CD4-positive, alpha-beta memory T cell (primary cell): ENCODE measurements around the gene DLGAP4. TPM values are rescaled to one million over a fixed set of nuclear protein-coding genes. Genes with fewer than 3 reads are reported as not detected.

Source experiments
- CTCF ChIA-PET: fragments of 350-600 bp; sonication (Branson Sonifier 250); formaldehyde crosslinking; loops from one replicate; lab custom pipeline; 2021; ENCODE audit warnings: inconsistent platforms; ENCODE audit not compliant: partially characterized antibody; lab: Charles Lee
- POLR2A ChIA-PET: fragments of 350-600 bp; sonication (Branson Sonifier 250); formaldehyde crosslinking; loops from one replicate; lab custom pipeline; 2021; ENCODE audit not compliant: partially characterized antibody; lab: Charles Lee
- DNase-seq, 5 donors: peaks; one replicate each; pipeline versions ENCODE4 v3.0.0 to v3.0.0-alpha.2; 2020 to 2022; ENCODE audit warnings: mixed read lengths in 1 of 5
- H3K27ac ChIP-seq: one replicate; pipeline ENCODE4 v1.7.0; 2013; ENCODE audit warnings: low read depth, low read length
- H3K27me3 ChIP-seq: 2 replicates; pipeline ENCODE4 v1.7.0; 2013; ENCODE audit warnings: mild to moderate bottlenecking, low read length, moderate library complexity; ENCODE audit not compliant: insufficient read depth
- H3K36me3 ChIP-seq: 2 replicates; pipeline ENCODE4 v1.7.0; 2013; ENCODE audit warnings: mild to moderate bottlenecking, low read length, moderate library complexity; ENCODE audit not compliant: insufficient read depth
- H3K4me1 ChIP-seq: 2 replicates; pipeline ENCODE4 v1.7.0; 2013; ENCODE audit warnings: mild to moderate bottlenecking, low read length, moderate library complexity; ENCODE audit not compliant: insufficient read depth
- H3K4me3 ChIP-seq, 2 donors: one replicate each; pipeline ENCODE4 v1.7.0; 2013; ENCODE audit warnings: low read length in 2 of 2, mild to moderate bottlenecking in 1 of 2
- H3K9me3 ChIP-seq, 2 donors: one replicate each; pipeline ENCODE4 v1.7.0; 2013; ENCODE audit warnings: low read length in 2 of 2, control low read depth in 1 of 2; ENCODE audit not compliant: control insufficient read depth in 1 of 2
- H3K27ac Mint-ChIP-seq, 7 donors: one replicate each; pipeline ENCODE4 v1.8.0; 2020 to 2021; ENCODE audit warnings: mixed read lengths in 7 of 7, mild to moderate bottlenecking in 6 of 7, inconsistent platforms in 3 of 7, moderate library complexity in 3 of 7
- H3K27me3 Mint-ChIP-seq, 2 donors: one replicate each; pipeline ENCODE4 v1.8.0; 2020 to 2021; ENCODE audit warnings: mixed read lengths in 2 of 2
- H3K36me3 Mint-ChIP-seq, 2 donors: one replicate each; pipeline ENCODE4 v1.8.0; 2020 to 2021; ENCODE audit warnings: mixed read lengths in 2 of 2, inconsistent platforms in 1 of 2, mild to moderate bottlenecking in 1 of 2
- H3K4me1 Mint-ChIP-seq, 4 donors: one replicate each; pipeline ENCODE4 v1.8.0; 2020 to 2021; ENCODE audit warnings: mixed read lengths in 4 of 4, mild to moderate bottlenecking in 1 of 4
- H3K4me3 Mint-ChIP-seq, 8 donors: one replicate each; pipeline ENCODE4 v1.8.0; 2020 to 2021; ENCODE audit warnings: mixed read lengths in 8 of 8, mild to moderate bottlenecking in 7 of 8, moderate library complexity in 6 of 8, inconsistent platforms in 3 of 8
- H3K9me3 Mint-ChIP-seq, 8 donors: one replicate each; pipeline ENCODE4 v1.8.0; 2020 to 2021; ENCODE audit warnings: mixed read lengths in 8 of 8, mild to moderate bottlenecking in 5 of 8, inconsistent platforms in 3 of 8, moderate library complexity in 1 of 8
- intact Hi-C: fragments of 100-400 bp; cut with micrococcal nuclease; formaldehyde crosslinking; loops from one replicate; pipeline ENCODE4 v1.15.1; 2023
- polyA plus RNA-seq, 2 donors: library from polyadenylated mRNA; unstranded; fragments of 300-500 nt; fragmentation: Illumina TruSeq; gene quantifications; one replicate each; pipeline ENCODE4 v1.2.3, GENCODE V29; 2021
- total RNA-seq, 2 experiments: library from RNA; stranded (reverse); gene quantifications; one replicate each; pipeline ENCODE4 v1.2.3, GENCODE V29; 2021

Gene DLGAP4
- total and polyA plus RNA-seq, 4 experiments from 2014 or later, result 13.3 to 50.2 (median 31.0) TPM

- H3K9me3 Mint-ChIP-seq, result peaks cover 3 to 32% (median 20%) of the 10 kb centered on the region in 8 donors
Observed at GRCh38 chr20:36322131-36322530, 16.0 kb downstream of the DLGAP4 start.

GRCh38 chr20:36330091-36330490 lies 24.0 kb downstream of the DLGAP4 start:
- intact Hi-C loops, result no loop called here
- POLR2A ChIA-PET, result no interaction called here
- no peak for DNase-seq
- Mint-ChIP-seq H3K4me1 (no peaks in the 10 kb centered on the region), H3K27me3 (peaks cover 32 to 35% of the 10 kb centered on the region in 2 donors), H3K9me3 (peaks cover 0 to 24% (median 10%) of the 10 kb centered on the region in 8 donors), H3K27ac (no peak overlapping the region), H3K4me3 (no peak overlapping the region), H3K36me3 (no peaks in the 10 kb centered on the region)
- H3K36me3 ChIP-seq, result no peaks in the 10 kb centered on the region
- H3K9me3 ChIP-seq, result no peaks in the 10 kb centered on the region
- H3K4me3 ChIP-seq, result no peak overlapping the region
- H3K4me1 ChIP-seq, result no peaks in the 10 kb centered on the region
- peaks cover 7% of the 10 kb centered on the region for H3K27me3 ChIP-seq
- CTCF ChIA-PET, result no interaction called here
- no peak overlapping the region for H3K27ac ChIP-seq

More at GRCh38 chr20:36322131-36322530, 16.0 kb downstream of the DLGAP4 start:
- H3K4me3 ChIP-seq, result no peak overlapping the region
- no peaks in the 10 kb centered on the region for H3K9me3 ChIP-seq
- peaks cover 10 to 14% of the 10 kb centered on the region in 2 donors for H3K27me3 Mint-ChIP-seq
- no peaks in the 10 kb centered on the region for H3K4me1 ChIP-seq
- no peak overlapping the region for H3K4me3 Mint-ChIP-seq
- H3K36me3 ChIP-seq, result no peaks in the 10 kb centered on the region
- ChIA-PET CTCF (no interaction called here), POLR2A (no interaction called here)
- DNase-seq, result no peak
- no peaks in the 10 kb centered on the region for H3K27me3 ChIP-seq
- no peak overlapping the region for H3K27ac Mint-ChIP-seq
- H3K36me3 Mint-ChIP-seq, result peaks cover 0 to 1% of the 10 kb centered on the region in 2 donors
- no peaks in the 10 kb centered on the region for H3K4me1 Mint-ChIP-seq
- intact Hi-C loops, result no loop called here
- H3K27ac ChIP-seq, result no peak overlapping the region

GRCh38 chr20:36331209-36331608 lies 25.1 kb downstream of the DLGAP4 start:
- Mint-ChIP-seq H3K36me3 (no peaks in the 10 kb centered on the region), H3K4me1 (no peaks in the 10 kb centered on the region), H3K4me3 (no peak overlapping the region), H3K27me3 (peaks cover 37 to 46% of the 10 kb centered on the region in 2 donors), H3K9me3 (peaks cover 0 to 13% (median 2%) of the 10 kb centered on the region in 8 donors), H3K27ac (no peak overlapping the region)
- Histone ChIP-seq H3K27me3 (peaks cover 10% of the 10 kb centered on the region), H3K27ac (no peak overlapping the region), H3K4me1 (no peaks in the 10 kb centered on the region), H3K36me3 (no peaks in the 10 kb centered on the region), H3K4me3 (no peak overlapping the region), H3K9me3 (no peaks in the 10 kb centered on the region)
- intact Hi-C loops, result no loop called here
- DNase-seq, result no peak
- ChIA-PET POLR2A (no interaction called here), CTCF (no interaction called here)

GRCh38 chr20:36333841-36334240 lies 27.7 kb downstream of the DLGAP4 start:
- no peak for DNase-seq
- ChIA-PET POLR2A (no interaction called here), CTCF (no interaction called here)
- Histone ChIP-seq H3K9me3 (no peaks in the 10 kb centered on the region), H3K4me3 (no peak overlapping the region), H3K36me3 (no peaks in the 10 kb centered on the region), H3K27ac (no peak overlapping the region), H3K27me3 (peaks cover 10% of the 10 kb centered on the region), H3K4me1 (no peaks in the 10 kb centered on the region)
- intact Hi-C loops, result no loop called here
- Mint-ChIP-seq H3K27ac (no peak overlapping the region), H3K4me3 (no peak overlapping the region), H3K36me3 (no peaks in the 10 kb centered on the region), H3K9me3 (peaks cover 0 to 3% (median 0%) of the 10 kb centered on the region in 8 donors), H3K27me3 (peaks cover 43 to 55% of the 10 kb centered on the region in 2 donors), H3K4me1 (no peaks in the 10 kb centered on the region)

- H3K36me3 Mint-ChIP-seq, result no peaks in the 10 kb centered on the region
- Histone ChIP-seq H3K9me3 (no peaks in the 10 kb centered on the region), H3K4me1 (no peaks in the 10 kb centered on the region), H3K27me3 (peaks cover 10% of the 10 kb centered on the region), H3K4me3 (no peak overlapping the region), H3K36me3 (no peaks in the 10 kb centered on the region), H3K27ac (no peak overlapping the region)
- H3K9me3 Mint-ChIP-seq, result peaks cover 0 to 3% (median 0%) of the 10 kb centered on the region in 8 donors
- H3K27me3 Mint-ChIP-seq, result peaks cover 43 to 56% of the 10 kb centered on the region in 2 donors
- no peak for DNase-seq
- CTCF ChIA-PET, result no interaction called here
- POLR2A ChIA-PET, result no interaction called here
- intact Hi-C loops, result no loop called here
- no peak overlapping the region for H3K27ac Mint-ChIP-seq
- no peak overlapping the region for H3K4me3 Mint-ChIP-seq
- no peaks in the 10 kb centered on the region for H3K4me1 Mint-ChIP-seq
Observed at GRCh38 chr20:36334281-36335205, 28.4 kb downstream of the DLGAP4 start.

- Histone ChIP-seq H3K36me3 (no peaks in the 10 kb centered on the region), H3K9me3 (no peaks in the 10 kb centered on the region), H3K27ac (no peak overlapping the region), H3K4me3 (no peak overlapping the region), H3K4me1 (no peaks in the 10 kb centered on the region), H3K27me3 (peaks cover 10% of the 10 kb centered on the region)
- ChIA-PET CTCF (no interaction called here), POLR2A (no interaction called here)
- H3K4me3 Mint-ChIP-seq, result no peak overlapping the region
- H3K9me3 Mint-ChIP-seq, result peaks cover 0 to 3% (median 0%) of the 10 kb centered on the region in 8 donors
- peaks cover 46 to 56% of the 10 kb centered on the region in 2 donors for H3K27me3 Mint-ChIP-seq
- DNase-seq, result no peak
- H3K4me1 Mint-ChIP-seq, result no peaks in the 10 kb centered on the region
- no peaks in the 10 kb centered on the region for H3K36me3 Mint-ChIP-seq
- intact Hi-C loops, result no loop called here
- no peak overlapping the region for H3K27ac Mint-ChIP-seq
Observed at GRCh38 chr20:36335206-36335870, 29.2 kb downstream of the DLGAP4 start.

- Histone ChIP-seq H3K4me3 (no peak overlapping the region), H3K4me1 (no peaks in the 10 kb centered on the region), H3K36me3 (no peaks in the 10 kb centered on the region), H3K27me3 (peaks cover 10% of the 10 kb centered on the region), H3K27ac (no peak overlapping the region), H3K9me3 (no peaks in the 10 kb centered on the region)
- H3K4me3 Mint-ChIP-seq, result no peak overlapping the region
- peaks cover 0 to 3% (median 0%) of the 10 kb centered on the region in 8 donors for H3K9me3 Mint-ChIP-seq
- DNase-seq, result no peak
- no peaks in the 10 kb centered on the region for H3K4me1 Mint-ChIP-seq
- intact Hi-C loops, result no loop called here
- no peaks in the 10 kb centered on the region for H3K36me3 Mint-ChIP-seq
- POLR2A ChIA-PET, result no interaction called here
- peaks cover 47 to 59% of the 10 kb centered on the region in 2 donors for H3K27me3 Mint-ChIP-seq
- no peak overlapping the region for H3K27ac Mint-ChIP-seq
- CTCF ChIA-PET, result interaction anchor here (0.5 kb wide), 1 partner anchor 116 kb away, joined by 3 read pairs; no protein-coding TSS in a partner anchor
Observed at GRCh38 chr20:36336204-36336603, 30.1 kb downstream of the DLGAP4 start.
